ENCODE results near the gene ODC1. TPM values are rescaled to one million over a fixed set of nuclear protein-coding genes. Genes with fewer than 3 reads are reported as not detected.

ODC1 gene
- total RNA-seq, 2 experiments from 2014 or later = 180 to 181 TPM

DNA sequence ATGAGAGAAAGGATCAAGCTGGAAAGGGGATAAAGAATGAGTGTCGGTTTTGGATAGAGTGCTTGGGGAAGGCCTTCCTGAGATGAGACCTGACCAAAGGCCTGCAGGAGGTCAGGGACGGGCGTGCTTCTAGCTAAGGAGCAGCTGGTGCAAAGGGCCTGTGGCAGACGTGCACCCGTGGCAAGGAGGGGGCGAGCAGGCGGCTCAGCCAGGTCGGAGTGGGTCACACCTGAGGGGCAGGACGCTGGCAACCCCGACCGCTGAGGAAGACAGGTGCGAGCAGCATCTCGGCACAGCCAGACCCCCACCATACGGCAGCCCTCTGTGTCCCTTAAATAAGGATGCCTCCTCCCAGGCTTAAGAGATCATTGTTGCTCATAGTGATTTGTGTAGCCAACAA lies 48.1 kb downstream of the ODC1 start:
- DNase-seq (peak; percentile 12), ATAC-seq (peak; percentile 10)
- Mint-ChIP-seq H3K36me3 (ENCODE audit: low read depth) (peaks cover 44% of the 10 kb centered on the region), H3K27ac (peak overlapping the region; percentile 89), H3K27me3 (no peaks in the 10 kb centered on the region), H3K4me3 (peak overlapping the region; percentile 9), H3K4me1 (ENCODE audit: low read depth) (peaks cover 51% of the 10 kb centered on the region), H3K9me3 (peaks cover 3% of the 10 kb centered on the region)
- intact Hi-C loops (cut with micrococcal nuclease) = no loop called here
- POLR2A ChIA-PET = interaction anchor here (1.2 kb wide), 1 partner anchor 69 kb away, joined by 5 read pairs; no protein-coding TSS in a partner anchor
- CTCF ChIA-PET = interaction anchor here (1.1 kb wide), 1 partner anchor 8 kb away, joined by 3 read pairs; no protein-coding TSS in a partner anchor
- TF ChIP-seq CTCF (IDR thresholded peaks at IDR 0.05) = no peak

DNA sequence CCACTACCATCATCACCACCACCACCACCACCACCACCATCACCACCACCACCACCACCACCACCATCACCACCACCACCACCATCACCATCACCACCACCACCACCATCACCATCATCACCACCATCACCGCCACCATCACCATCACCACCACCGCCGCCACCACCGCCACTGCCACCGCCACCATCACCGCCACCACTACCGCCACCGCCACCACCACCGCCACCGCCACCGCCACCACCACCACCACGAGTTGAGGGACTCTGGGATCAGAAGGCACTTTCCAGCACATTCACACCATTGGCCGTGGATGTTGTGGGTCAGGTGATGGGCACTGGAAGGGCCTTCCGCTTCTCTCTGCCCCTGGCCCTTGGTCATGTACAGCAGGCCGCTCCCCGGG lies 48.8 kb downstream of the ODC1 start:
- Mint-ChIP-seq H3K4me3 (peak overlapping the region; percentile 9), H3K9me3 (peaks cover 3% of the 10 kb centered on the region), H3K4me1 (ENCODE audit: low read depth) (peaks cover 51% of the 10 kb centered on the region)

DNA sequence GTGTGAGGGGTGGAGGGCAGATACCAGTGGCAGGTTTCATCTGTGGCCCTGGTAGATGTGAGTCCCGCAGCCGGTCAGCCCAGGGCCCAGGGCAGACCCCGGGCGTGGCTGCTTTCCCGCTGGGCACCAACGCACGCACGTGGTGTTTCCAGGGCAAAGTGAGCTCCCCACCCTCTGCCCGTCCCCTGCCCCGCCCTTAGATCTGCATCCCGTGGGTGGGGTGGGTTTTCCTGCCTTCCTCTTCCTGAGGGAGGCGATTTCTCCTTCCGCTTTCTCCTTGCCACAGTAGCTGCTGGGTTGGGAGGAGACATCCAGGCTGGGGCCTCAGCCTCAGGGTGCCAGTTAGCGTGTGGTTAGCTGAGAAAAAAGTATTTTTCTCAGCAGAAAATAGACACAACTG lies 49.6 kb downstream of the ODC1 start:
- ATAC-seq (no peak), DNase-seq (no peak)
- no peak for TF ChIP-seq CTCF (IDR thresholded peaks at IDR 0.05)
- Mint-ChIP-seq H3K9me3 (peaks cover 3% of the 10 kb centered on the region), H3K4me3 (no peak overlapping the region), H3K27ac (peak overlapping the region; percentile 79), H3K36me3 (ENCODE audit: low read depth) (peaks cover 41% of the 10 kb centered on the region), H3K4me1 (ENCODE audit: low read depth) (peaks cover 49% of the 10 kb centered on the region), H3K27me3 (no peaks in the 10 kb centered on the region)
- POLR2A ChIA-PET = no interaction called here
- intact Hi-C loops (cut with micrococcal nuclease) = no loop called here
- CTCF ChIA-PET = interaction anchor here (2.1 kb wide), 1 partner anchor 10 kb away, joined by 8 read pairs; no protein-coding TSS in a partner anchor

More for the DNA sequence above, 48.8 kb downstream of the ODC1 start:
- DNase-seq (no peak), ATAC-seq (no peak)
- Mint-ChIP-seq H3K36me3 (ENCODE audit: low read depth) (peaks cover 43% of the 10 kb centered on the region), H3K27ac (peak overlapping the region; percentile 89), H3K27me3 (no peaks in the 10 kb centered on the region)
- TF ChIP-seq CTCF (IDR thresholded peaks at IDR 0.05) = no peak
- intact Hi-C loops (cut with micrococcal nuclease) = no loop called here
- CTCF ChIA-PET = interaction anchor here (1.1 kb wide), 1 partner anchor 9 kb away, joined by 3 read pairs; no protein-coding TSS in a partner anchor
- POLR2A ChIA-PET = interaction anchor here (1.2 kb wide), 1 partner anchor 68 kb away, joined by 5 read pairs; no protein-coding TSS in a partner anchor

GRCh38 chr2:10397878-10398277 lies 50.2 kb downstream of the ODC1 start:
- POLR2A ChIA-PET = no interaction called here
- Mint-ChIP-seq H3K36me3 (ENCODE audit: low read depth) (peaks cover 41% of the 10 kb centered on the region), H3K4me3 (no peak overlapping the region), H3K4me1 (ENCODE audit: low read depth) (peaks cover 54% of the 10 kb centered on the region), H3K27ac (peak overlapping the region; percentile 67), H3K9me3 (peaks cover 3% of the 10 kb centered on the region), H3K27me3 (no peaks in the 10 kb centered on the region)
- intact Hi-C loops (cut with micrococcal nuclease) = no loop called here
- no peak for DNase-seq
- TF ChIP-seq CTCF (IDR thresholded peaks at IDR 0.05) = no peak
- CTCF ChIA-PET = interaction anchor here (2.1 kb wide), 1 partner anchor 10 kb away, joined by 8 read pairs; no protein-coding TSS in a partner anchor
- ATAC-seq = no peak

- CTCF ChIA-PET = interaction anchor here (2.1 kb wide), 1 partner anchor 11 kb away, joined by 8 read pairs; no protein-coding TSS in a partner anchor
- H3K9me3 Mint-ChIP-seq = peaks cover 3% of the 10 kb centered on the region
- H3K36me3 Mint-ChIP-seq (ENCODE audit: low read depth) = peaks cover 41% of the 10 kb centered on the region
- intact Hi-C loops (cut with micrococcal nuclease) = no loop called here
- DNase-seq (no peak), ATAC-seq (no peak)
- no peak for TF ChIP-seq CTCF (IDR thresholded peaks at IDR 0.05)
- no peaks in the 10 kb centered on the region for H3K27me3 Mint-ChIP-seq
- H3K4me1 Mint-ChIP-seq (ENCODE audit: low read depth) = peaks cover 52% of the 10 kb centered on the region
- no peak overlapping the region for H3K4me3 Mint-ChIP-seq
- POLR2A ChIA-PET = no interaction called here
- no peak overlapping the region for H3K27ac Mint-ChIP-seq
These were observed 50.7 kb downstream of the ODC1 start for GRCh38 chr2:10397297-10397875.

Measured in activated CD8-positive, alpha-beta T cell treated with anti-CD3 and anti-CD28 coated beads for 36 hours (primary cell).